ENCODE measurements around the gene MSL1.

DNA sequence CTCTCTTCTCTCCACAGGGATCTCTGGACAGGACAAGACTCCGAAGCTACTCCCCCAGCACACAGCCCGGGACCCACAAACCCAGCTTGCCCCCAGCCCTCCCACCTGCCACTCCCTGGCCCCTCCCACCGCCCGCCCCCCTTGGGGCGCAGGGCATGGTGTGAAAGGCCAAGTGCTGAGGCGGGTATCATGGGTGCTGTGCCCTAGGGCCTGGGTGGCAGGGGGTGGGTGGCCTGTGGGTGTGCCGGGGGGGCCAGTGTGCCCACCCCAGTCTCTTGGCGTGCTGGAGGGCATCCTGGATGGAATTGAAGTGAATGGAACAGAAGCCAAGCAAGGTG is 47.6 kb upstream of the MSL1 start:
- TF ChIP-seq, protein P1, sequence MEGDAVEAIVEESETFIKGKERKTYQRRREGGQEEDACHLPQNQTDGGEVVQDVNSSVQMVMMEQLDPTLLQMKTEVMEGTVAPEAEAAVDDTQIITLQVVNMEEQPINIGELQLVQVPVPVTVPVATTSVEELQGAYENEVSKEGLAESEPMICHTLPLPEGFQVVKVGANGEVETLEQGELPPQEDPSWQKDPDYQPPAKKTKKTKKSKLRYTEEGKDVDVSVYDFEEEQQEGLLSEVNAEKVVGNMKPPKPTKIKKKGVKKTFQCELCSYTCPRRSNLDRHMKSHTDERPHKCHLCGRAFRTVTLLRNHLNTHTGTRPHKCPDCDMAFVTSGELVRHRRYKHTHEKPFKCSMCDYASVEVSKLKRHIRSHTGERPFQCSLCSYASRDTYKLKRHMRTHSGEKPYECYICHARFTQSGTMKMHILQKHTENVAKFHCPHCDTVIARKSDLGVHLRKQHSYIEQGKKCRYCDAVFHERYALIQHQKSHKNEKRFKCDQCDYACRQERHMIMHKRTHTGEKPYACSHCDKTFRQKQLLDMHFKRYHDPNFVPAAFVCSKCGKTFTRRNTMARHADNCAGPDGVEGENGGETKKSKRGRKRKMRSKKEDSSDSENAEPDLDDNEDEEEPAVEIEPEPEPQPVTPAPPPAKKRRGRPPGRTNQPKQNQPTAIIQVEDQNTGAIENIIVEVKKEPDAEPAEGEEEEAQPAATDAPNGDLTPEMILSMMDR (conservative IDR thresholded peaks at IDR 0.05; ENCODE audit: low read depth, low read length), result no peak
- TF ChIP-seq CHD1 (IDR thresholded peaks at IDR 0.05; ENCODE audit: low read depth, low read length) (no peak), RFX5 (IDR thresholded peaks at IDR 0.05; ENCODE audit: low read depth, low read length) (no peak), POLR2A (IDR thresholded peaks at IDR 0.05; ENCODE audit: low read depth, low read length) (no peak), MAFK (IDR thresholded peaks at IDR 0.05; ENCODE audit: low read depth, low read length) (no peak)
